Renal pelvis (tissue), 4 donors: ENCODE results near the gene NUP210. TPM values are rescaled to one million over a fixed set of nuclear protein-coding genes. Genes with fewer than 3 reads are reported as not detected.

Experiments
- DNase-seq: peaks from one replicate; pipeline ENCODE4 v3.0.0-alpha.2; 2013
- polyA plus RNA-seq, 3 donors: library from polyadenylated mRNA; unstranded; fragments of 120-200 nt; gene quantifications; one replicate each; pipeline ENCODE4 v1.2.1, GENCODE V29; 2013; ENCODE audit not compliant: insufficient read length in 3 of 3

NUP210 gene
- polyA plus RNA-seq, 3 donors: 29.7 to 33.7 (median 31.8) TPM

GRCh38 chr3:13294442-13295351, 125.4 kb downstream of the NUP210 start:
- DNase-seq: no peak

- no peak for DNase-seq
These were observed 127.7 kb downstream of the NUP210 start for GRCh38 chr3:13292375-13292774.

- DNase-seq: no peak
These were observed 129.2 kb downstream of the NUP210 start for GRCh38 chr3:13290941-13291340.

GRCh38 chr3:13289771-13290285, 130.3 kb downstream of the NUP210 start:
- no peak for DNase-seq

GRCh38 chr3:13288732-13289718, 131.1 kb downstream of the NUP210 start:
- DNase-seq: no peak

- no peak for DNase-seq
These were observed 132.3 kb downstream of the NUP210 start for GRCh38 chr3:13287833-13288232.

- no peak for DNase-seq
These were observed 133.2 kb downstream of the NUP210 start for GRCh38 chr3:13286873-13287272.

- no peak for DNase-seq
These were observed 135.0 kb downstream of the NUP210 start for GRCh38 chr3:13285007-13285567.

GRCh38 chr3:13283877-13284264, 136.3 kb downstream of the NUP210 start:
- DNase-seq: no peak

GRCh38 chr3:13282986-13283876, 136.9 kb downstream of the NUP210 start:
- DNase-seq: no peak

- no peak for DNase-seq
These were observed 137.7 kb downstream of the NUP210 start for GRCh38 chr3:13282358-13282985.

GRCh38 chr3:13281507-13282357, 138.4 kb downstream of the NUP210 start:
- no peak for DNase-seq

GRCh38 chr3:13280811-13281506, 139.2 kb downstream of the NUP210 start:
- DNase-seq: no peak

GRCh38 chr3:13280122-13280790, 139.9 kb downstream of the NUP210 start:
- DNase-seq: no peak

GRCh38 chr3:13279532-13279910, 140.6 kb downstream of the NUP210 start:
- DNase-seq: no peak

GRCh38 chr3:13278783-13279531, 141.2 kb downstream of the NUP210 start:
- no peak for DNase-seq

GRCh38 chr3:13277860-13278531, 142.1 kb downstream of the NUP210 start:
- DNase-seq: peak; percentile 37
